ENCODE data around the gene DOC2B. TPM values are rescaled to one million over a fixed set of nuclear protein-coding genes. Genes with fewer than 3 reads are reported as not detected.

Gene DOC2B
- total and polyA plus RNA-seq, 9 of the 15 experiments (the other 6 are each of a cell fraction or from before 2014, with no cell fraction given) = 0.02 TPM; not detected in 8

- TF ChIP-seq USF1 (CRISPR knock-in tag; IDR thresholded peaks at IDR 0.05) (no peak), ZBTB43 (CRISPR knock-in tag; IDR thresholded peaks at IDR 0.05) (no peak)
Observed at GRCh38 chr17:155576-155975, 25.9 kb downstream of the DOC2B start (continued).

DNA sequence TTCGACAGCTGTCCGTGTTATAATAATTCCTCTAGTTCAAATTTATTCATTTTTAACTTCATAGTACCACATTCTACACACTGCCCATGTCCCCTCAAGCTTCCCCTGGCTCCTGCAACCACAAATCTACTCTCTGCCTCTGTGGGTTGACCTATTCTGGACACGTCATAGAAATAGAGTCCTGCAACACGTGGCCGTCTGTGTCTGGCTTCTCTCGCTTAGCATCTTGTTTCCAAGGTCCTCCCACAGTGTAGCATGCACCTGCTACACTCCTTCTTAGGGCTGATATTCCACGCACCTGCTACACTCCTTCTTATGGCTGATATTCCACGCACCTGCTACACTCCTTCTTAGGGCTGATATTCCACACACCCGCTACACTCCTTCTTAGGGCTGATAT is 27.6 kb downstream of the DOC2B start:
- 0% methylated on average over 6 of the region's 9 CpGs for WGBS (ENCODE audit: insufficient coverage, low coverage, missing lambda C conversion rate)
- TF ChIP-seq HDAC2 (IDR thresholded peaks at IDR 0.05) = no peak
- TF ChIP-seq ZNF384 (IDR thresholded peaks at IDR 0.05; ENCODE audit: low read depth, low read length) = no peak
- TF ChIP-seq CEBPZ (IDR thresholded peaks at IDR 0.05; ENCODE audit: borderline replicate concordance, low read depth, low read length) = no peak
- TF ChIP-seq ZNF699 (CRISPR knock-in tag; IDR thresholded peaks at IDR 0.05; ENCODE audit: insufficient replicate concordance) = no peak
- ATAC-seq = no peak
- Histone ChIP-seq H3K9me3 (replicated peaks; ENCODE audit: control insufficient read depth, insufficient read depth, low read depth, low read length) (no peaks in the 10 kb centered on the region), H3K4me2 (ENCODE audit: insufficient read depth, low read length) (no peak overlapping the region), H2AFZ (ENCODE audit: low read depth, low read length) (no peak overlapping the region), H3K27ac (ENCODE audit: extremely low read depth, low read depth, low read length) (no peak overlapping the region), H4K20me1 (replicated peaks; ENCODE audit: control insufficient read depth, insufficient read depth, low read length) (no peaks in the 10 kb centered on the region), H3K4me1 (replicated peaks in 1 of 2; ENCODE audit: control insufficient read depth in 2 of 2, insufficient read depth in 2 of 2, low read length in 2 of 2) (no peaks in the 10 kb centered on the region), H3K27me3 (ENCODE audit: control insufficient read depth in 2 of 2, insufficient read depth in 2 of 2, low read length in 2 of 2) (peaks cover 2 to 40% of the 10 kb centered on the region in 2 experiments), H3K9ac (ENCODE audit: insufficient read depth in 1 of 2, low read depth in 2 of 2, low read length in 2 of 2) (no peak overlapping the region), H3K4me3 (no peak overlapping the region), H3K36me3 (ENCODE audit: control insufficient read depth, insufficient read depth, low read length) (no peaks in the 10 kb centered on the region), H3K79me2 (ENCODE audit: control insufficient read depth, insufficient read depth, low read length) (no peaks in the 10 kb centered on the region), H3K9me1 (ENCODE audit: control insufficient read depth, insufficient read depth, low read length) (no peaks in the 10 kb centered on the region)
- POLR2A ChIA-PET = no interaction called here
- intact Hi-C loops (cut with micrococcal nuclease) (no loop called here), in situ Hi-C loops (cut with MboI) (no loop called here)
- FAIRE-seq = no peak
- no peak for DNase-seq (ENCODE audit: extremely low read depth in 1 of 4, low spot score in 3 of 4)
- BruUV-seq (replicated peaks) = no TSS peak
- CTCF ChIA-PET (ENCODE audit: low intra/inter-chr PET ratio) = no interaction called here
